GM21737 (cell line): ENCODE data around the gene MSX2.

Experiments
- ATAC-seq: cut with Tn5 transposase; IDR thresholded peaks from one replicate; pipeline ENCODE4 v1.9.1; 2021; ENCODE audit warnings: mild to moderate bottlenecking, moderate library complexity; ENCODE audit not compliant: unreplicated experiment

Gene MSX2

GRCh38 chr5:174718880-174719610 is 5.3 kb upstream of the MSX2 start:
- ATAC-seq, result no peak

- ATAC-seq, result no peak
These were observed 4.4 kb upstream of the MSX2 start for GRCh38 chr5:174719793-174720611.

GRCh38 chr5:174720612-174721529 is 3.5 kb upstream of the MSX2 start:
- no peak for ATAC-seq

- no peak for ATAC-seq
These were observed 2.6 kb upstream of the MSX2 start for GRCh38 chr5:174721530-174722432.

- ATAC-seq, result no peak
These were observed 1.9 kb upstream of the MSX2 start for GRCh38 chr5:174722500-174722899.

- no peak for ATAC-seq
These were observed 935 bp upstream of the MSX2 start for GRCh38 chr5:174723315-174723978.

GRCh38 chr5:174723979-174724483 is 351 bp upstream of the MSX2 start:
- no peak for ATAC-seq

- no peak for ATAC-seq
These were observed 1.0 kb downstream of the MSX2 start for GRCh38 chr5:174725261-174725990.

GRCh38 chr5:174725991-174726601 is 1.7 kb downstream of the MSX2 start:
- ATAC-seq, result no peak

GRCh38 chr5:174726916-174727793 is 2.8 kb downstream of the MSX2 start:
- ATAC-seq, result no peak

GRCh38 chr5:174727794-174728680 is 3.7 kb downstream of the MSX2 start:
- ATAC-seq, result no peak

GRCh38 chr5:174729075-174729680 is 4.8 kb downstream of the MSX2 start:
- ATAC-seq, result no peak

- no peak for ATAC-seq
These were observed 7.0 kb downstream of the MSX2 start for GRCh38 chr5:174731214-174732035.

- no peak for ATAC-seq
These were observed 7.9 kb downstream of the MSX2 start for GRCh38 chr5:174732036-174733020.
